Fibroblast of lung (primary cell): ENCODE data around the gene CHST8. TPM values are rescaled to one million over a fixed set of nuclear protein-coding genes. Genes with fewer than 3 reads are reported as not detected.
"Not testable (repeated sequence)": the region's sequence is repeated elsewhere in the genome, so short reads cannot be mapped to it uniquely, and the experiment has no call there.

Source experiments
- DNase-seq, 2 donors: peaks; one replicate each; pipeline versions ENCODE4 v3.0.0 to v3.0.0-alpha.2; 2010; ENCODE audit warnings: low read depth in 2 of 2
- H2AFZ ChIP-seq: 2 replicates; pipeline ENCODE4 v1.5.1; 2012; ENCODE audit warnings: low read length, control low read depth, inconsistent platforms
- H3K27ac ChIP-seq: 2 replicates; pipeline ENCODE4 v1.5.1; 2011; ENCODE audit warnings: low read length, control low read depth; ENCODE audit not compliant: insufficient read depth
- H3K27me3 ChIP-seq: 2 replicates; pipeline ENCODE4 v1.5.1; 2011; ENCODE audit warnings: mild to moderate bottlenecking, low read length; ENCODE audit not compliant: control insufficient read depth, insufficient read depth
- H3K36me3 ChIP-seq: 2 replicates; pipeline ENCODE4 v1.5.1; 2011; ENCODE audit warnings: low read length; ENCODE audit not compliant: control insufficient read depth, insufficient read depth
- H3K4me1 ChIP-seq: 2 replicates; pipeline ENCODE4 v1.5.1; 2011; ENCODE audit warnings: low read length; ENCODE audit not compliant: control insufficient read depth, insufficient read depth; ENCODE audit errors: extremely low read depth
- H3K4me2 ChIP-seq: 2 replicates; pipeline ENCODE4 v1.5.1; 2011; ENCODE audit warnings: low read length, control low read depth; ENCODE audit not compliant: insufficient read depth; ENCODE audit errors: extremely low read depth
- H3K4me3 ChIP-seq, 4 experiments: fragments of 200-600 bp in 1 of 4; sonication (generic) in 1 of 4; replicated peaks in 1 of 4; 2 replicates each; pipeline ENCODE4 v1.5.1; 2011 to 2016; ENCODE audit warnings: low read length in 4 of 4, low read depth in 3 of 4, mild to moderate bottlenecking in 3 of 4, control low read depth in 2 of 4, inconsistent platforms in 1 of 4, mixed read lengths in 1 of 4; ENCODE audit not compliant: insufficient read depth in 1 of 4; ENCODE audit errors: control extremely low read depth in 1 of 4
- H3K79me2 ChIP-seq: 2 replicates; pipeline ENCODE4 v1.5.1; 2012; ENCODE audit warnings: mild to moderate bottlenecking, low read length, inconsistent platforms; ENCODE audit not compliant: control insufficient read depth, insufficient read depth
- H3K9ac ChIP-seq: 2 replicates; pipeline ENCODE4 v1.5.1; 2011; ENCODE audit warnings: mild to moderate bottlenecking, low read length, control low read depth; ENCODE audit not compliant: insufficient read depth
- H3K9me3 ChIP-seq: 2 replicates; pipeline ENCODE4 v1.5.1; 2012; ENCODE audit warnings: low read depth, low read length; ENCODE audit not compliant: control insufficient read depth, insufficient read depth
- H4K20me1 ChIP-seq: 2 replicates; pipeline ENCODE4 v1.5.1; 2011; ENCODE audit warnings: low read length; ENCODE audit not compliant: control insufficient read depth, insufficient read depth; ENCODE audit errors: extremely low read depth
- CTCF ChIP-seq, 2 donors: IDR thresholded peaks in 1 of 2; conservative IDR thresholded peaks in 1 of 2; 1 replicate in 1 of 2; 2 replicates in 1 of 2; pipeline ENCODE4 v1.5.1; 2011 to 2012; ENCODE audit warnings: low read length in 2 of 2, control low read depth in 1 of 2, inconsistent platforms in 1 of 2, low read depth in 1 of 2, mild to moderate bottlenecking in 1 of 2
- EZH2 ChIP-seq: IDR thresholded peaks from 2 replicates; pipeline ENCODE4 v1.5.1; 2012; ENCODE audit warnings: low read length, control low read depth, mild to moderate bottlenecking; ENCODE audit errors: missing control alignments
- polyA plus RNA-seq, 2 donors: library from polyadenylated mRNA; depleted of rRNA in 1 of 2; stranded (reverse) in 1 of 2; unstranded in 1 of 2; fragments of >200 nt; gene quantifications; 2 replicates each; pipeline ENCODE4 v1.2.1, GENCODE V29; 2011 to 2012; ENCODE audit warnings: missing spikeins in 1 of 2
- total RNA-seq: library from RNA; depleted of rRNA; stranded (reverse); fragments of >200 nt; gene quantifications from 2 replicates; pipeline ENCODE4 v1.2.1, GENCODE V29; 2014

The CHST8 gene
- total and polyA plus RNA-seq, 2 donors (not counting 1 experiment from before 2014, with no cell fraction given), result not detected

- Histone ChIP-seq H3K27ac (no peak overlapping the region), H3K9me3 (no peaks in the 10 kb centered on the region), H3K79me2 (no peaks in the 10 kb centered on the region), H3K36me3 (no peaks in the 10 kb centered on the region), H2AFZ (no peak overlapping the region), H4K20me1 (no peaks in the 10 kb centered on the region), H3K27me3 (no peaks in the 10 kb centered on the region), H3K9ac (no peak overlapping the region), H3K4me1 (no peaks in the 10 kb centered on the region), H3K4me3 (no peak overlapping the region), H3K4me2 (no peak overlapping the region)
- TF ChIP-seq EZH2 (no peak), CTCF (conservative IDR thresholded peaks at IDR 0.05 in 1 of 2, IDR thresholded peaks at IDR 0.05 in 1 of 2; ENCODE audit: low read depth in 1 of 2, low read length in 2 of 2) (no peak)
- no peak for DNase-seq
Measured at GRCh38 chr19:33603377-33603776, 18.4 kb upstream of the CHST8 start.

- H4K20me1 ChIP-seq, result no peaks in the 10 kb centered on the region
- no peaks in the 10 kb centered on the region for H3K36me3 ChIP-seq
- TF ChIP-seq EZH2 (no peak), CTCF (conservative IDR thresholded peaks at IDR 0.05 in 1 of 2, IDR thresholded peaks at IDR 0.05 in 1 of 2; ENCODE audit: low read depth in 1 of 2, low read length in 2 of 2) (no peak)
- no peak overlapping the region for H3K4me3 ChIP-seq
- H3K4me2 ChIP-seq, result no peak overlapping the region
- no peaks in the 10 kb centered on the region for H3K4me1 ChIP-seq
- H3K79me2 ChIP-seq, result no peaks in the 10 kb centered on the region
- no peak overlapping the region for H3K27ac ChIP-seq
- no peaks in the 10 kb centered on the region for H3K9me3 ChIP-seq
- no peak for DNase-seq
- H2AFZ ChIP-seq, result no peak overlapping the region
- H3K27me3 ChIP-seq, result no peaks in the 10 kb centered on the region
- no peak overlapping the region for H3K9ac ChIP-seq
Measured at GRCh38 chr19:33604651-33605050, 17.1 kb upstream of the CHST8 start.

GRCh38 chr19:33605803-33606295, 15.9 kb upstream of the CHST8 start:
- not testable (repeated sequence) for H3K4me3 ChIP-seq, H4K20me1 ChIP-seq, DNase-seq, H3K4me1 ChIP-seq, H3K79me2 ChIP-seq, H3K36me3 ChIP-seq, H3K9me3 ChIP-seq, H3K27me3 ChIP-seq, H3K27ac ChIP-seq, H2AFZ ChIP-seq, H3K4me2 ChIP-seq, H3K9ac ChIP-seq
